A673 (cell line): ENCODE results near the gene DYRK1A. TPM values are rescaled to one million over a fixed set of nuclear protein-coding genes. Genes with fewer than 3 reads are reported as not detected.

Experiments
- BruUV-seq: library from RNA; stranded (reverse); fragments of 400-500 nt; replicated peaks from 2 replicates; lab custom pipeline; 2021; lab: Mats Ljungman, UMichigan
- CTCF ChIA-PET: fragments of 300-600 bp; sonication (Branson Sonifier 250); formaldehyde crosslinking; loops from one replicate; lab custom pipeline; 2022; ENCODE audit warnings: antibody characterized with exemption; lab: Charles Lee
- POLR2A ChIA-PET: fragments of 300-600 bp; sonication (Branson Sonifier 250); formaldehyde crosslinking; loops from one replicate; lab custom pipeline; 2022; ENCODE audit warnings: antibody characterized with exemption; ENCODE audit not compliant: low non-redundant PET; lab: Charles Lee
- DNase-seq: peaks from one replicate; pipeline ENCODE4 v3.0.0-alpha.2; 2015; ENCODE audit warnings: low spot score
- H3K27ac ChIP-seq: fragments of 200-600 bp; sonication (generic); 2 replicates; pipeline ENCODE4 v1.5.1; 2016; ENCODE audit warnings: mixed run types, low read depth, mild to moderate bottlenecking, mixed read lengths, antibody characterized with exemption, low read length; ENCODE audit not compliant: poor library complexity, severe bottlenecking
- H3K27me3 ChIP-seq: fragments of 200-600 bp; sonication (generic); replicated peaks from 2 replicates; pipeline ENCODE4 v1.6.1; 2017; ENCODE audit warnings: mixed run types, low read depth, mild to moderate bottlenecking, mixed read lengths, antibody characterized with exemption, low read length; ENCODE audit not compliant: insufficient read depth, poor library complexity
- H3K36me3 ChIP-seq: fragments of 200-600 bp; sonication (generic); 2 replicates; pipeline ENCODE4 v1.6.1; 2016; ENCODE audit warnings: mixed run types, mild to moderate bottlenecking, mixed read lengths, antibody characterized with exemption, low read length; ENCODE audit not compliant: insufficient read depth, poor library complexity, severe bottlenecking
- H3K4me1 ChIP-seq: fragments of 200-600 bp; sonication (generic); 2 replicates; pipeline ENCODE4 v1.6.1; 2017; ENCODE audit warnings: mixed run types, mild to moderate bottlenecking, mixed read lengths, antibody characterized with exemption, low read length; ENCODE audit not compliant: insufficient read depth, poor library complexity, severe bottlenecking
- H3K4me3 ChIP-seq: fragments of 200-600 bp; sonication (generic); 2 replicates; pipeline ENCODE4 v1.5.1; 2016; ENCODE audit warnings: low read depth, mixed run types, mild to moderate bottlenecking, mixed read lengths, low read length; ENCODE audit not compliant: poor library complexity, severe bottlenecking
- H3K9me3 ChIP-seq: fragments of 200-600 bp; sonication (generic); 2 replicates; pipeline ENCODE4 v1.6.1; 2016; ENCODE audit warnings: mixed run types, low read depth, mild to moderate bottlenecking, mixed read lengths, antibody characterized with exemption, low read length; ENCODE audit not compliant: poor library complexity, severe bottlenecking
- CTCF ChIP-seq: fragments of 300-800, 200-600 bp; sonication (generic); conservative IDR thresholded peaks from 2 replicates; pipeline ENCODE4 v1.5.1; 2017; ENCODE audit warnings: low read depth, mild to moderate bottlenecking, antibody characterized with exemption, low read length, moderate library complexity, mixed read lengths
- EZH2 ChIP-seq: fragments of 200-600 bp; sonication (generic); IDR thresholded peaks from 2 replicates; pipeline ENCODE4 v1.6.1; 2017; ENCODE audit warnings: borderline replicate concordance, low read depth, mild to moderate bottlenecking, mixed read lengths, antibody characterized with exemption, low read length; ENCODE audit not compliant: poor library complexity, severe bottlenecking
- intact Hi-C: fragments of 100-400 bp; cut with micrococcal nuclease; formaldehyde crosslinking; loops from one replicate; pipeline ENCODE4 v1.10.0; 2022; ENCODE audit not compliant: unreplicated experiment
- total RNA-seq: library from RNA; stranded (reverse); gene quantifications from 2 replicates; pipeline ENCODE4 v1.2.3, GENCODE V29; 2021

Gene DYRK1A
- total RNA-seq, 1 experiment from 2014 or later = 70.5 TPM

DNA sequence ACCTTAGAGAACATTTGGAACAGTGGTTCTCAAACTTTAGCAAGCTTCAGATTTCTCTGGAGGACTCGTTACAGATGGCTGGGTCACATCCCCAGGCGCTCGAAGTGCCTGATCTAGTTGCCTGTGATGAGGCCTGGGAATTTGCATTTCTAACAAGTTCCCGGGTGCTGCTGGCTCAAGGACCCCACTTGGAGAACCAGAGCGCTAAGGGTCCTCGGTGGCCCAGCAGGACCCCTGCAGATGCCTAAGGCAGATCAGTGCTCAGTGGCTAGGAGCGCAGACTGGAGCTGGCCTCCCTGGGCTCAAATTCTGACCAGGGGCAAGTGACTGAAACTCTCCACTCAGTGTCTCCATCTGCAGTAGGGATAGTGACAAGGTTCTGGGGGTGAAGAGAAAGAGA is 208.2 kb downstream of the DYRK1A start:
- H3K27me3 ChIP-seq = no peaks in the 10 kb centered on the region
- ChIA-PET CTCF (no interaction called here), POLR2A (interaction anchor here (0.7 kb wide), 1 partner anchor 41 kb away, joined by 4 read pairs; no protein-coding TSS in a partner anchor)
- BruUV-seq = no TSS peak
- peaks cover 18% of the 10 kb centered on the region for H3K9me3 ChIP-seq
- no peak overlapping the region for H3K4me3 ChIP-seq
- H3K27ac ChIP-seq = no peak overlapping the region
- no peak for TF ChIP-seq EZH2
- TF ChIP-seq CTCF = no peak
- no peaks in the 10 kb centered on the region for H3K4me1 ChIP-seq
- intact Hi-C loops = no loop called here
- no peaks in the 10 kb centered on the region for H3K36me3 ChIP-seq
- no peak for DNase-seq

- no TSS peak for BruUV-seq
- ChIA-PET POLR2A (interaction anchor here (0.7 kb wide), 1 partner anchor 40 kb away, joined by 4 read pairs; no protein-coding TSS in a partner anchor), CTCF (no interaction called here)
Measured at GRCh38 chr21:37575580-37575979, 209.0 kb downstream of the DYRK1A start.

More at GRCh38 chr21:37575580-37575979, 209.0 kb downstream of the DYRK1A start:
- Histone ChIP-seq H3K27me3 (no peaks in the 10 kb centered on the region), H3K36me3 (no peaks in the 10 kb centered on the region), H3K4me1 (no peaks in the 10 kb centered on the region), H3K9me3 (peaks cover 18% of the 10 kb centered on the region), H3K27ac (no peak overlapping the region), H3K4me3 (no peak overlapping the region)
- no peak for DNase-seq
- TF ChIP-seq CTCF (no peak), EZH2 (no peak)
- intact Hi-C loops = no loop called here

Other genes with a start within 250 kb of the DYRK1A start
- gene VPS26C, start 99.4 kb upstream of the DYRK1A start, total RNA-seq = 45.3 and 50.2 TPM in 2 replicates